IMR-90 (cell line): Measurements from ENCODE around the gene MSLN. TPM values are rescaled to one million over a fixed set of nuclear protein-coding genes. Genes with fewer than 3 reads are reported as not detected.

Experiments used
- ATAC-seq: fragments of 200-7000 bp; cut with Tn5 transposase; 2 replicates; pipeline ENCODE4 v1.9.1; 2020; ENCODE audit warnings: low read depth, mild to moderate bottlenecking, moderate library complexity
- BruUV-seq: library from RNA; stranded (reverse); fragments of 400-500 nt; replicated peaks from 2 replicates; lab custom pipeline; 2021; lab: Mats Ljungman, UMichigan
- CTCF ChIA-PET: fragments of 300-600 bp; formaldehyde crosslinking; extraction: SDS; loops from one replicate; lab custom pipeline; 2021; ENCODE audit warnings: antibody characterized with exemption; lab: Yijun Ruan, JAX
- POLR2A ChIA-PET: fragments of 300-600 bp; sonication (Branson Sonifier 250); formaldehyde crosslinking; loops from one replicate; lab custom pipeline; 2022; ENCODE audit warnings: antibody characterized with exemption; ENCODE audit not compliant: unreplicated experiment; lab: Charles Lee
- DNase-seq: peaks from one replicate; pipeline ENCODE4 v3.0.0; 2013
- H2AFZ ChIP-seq: replicated peaks from 2 replicates; pipeline ENCODE3; 2013; ENCODE audit warnings: low read length, mild to moderate bottlenecking; ENCODE audit not compliant: poor library complexity
- H2AK5ac ChIP-seq: 2 replicates; pipeline ENCODE4 v1.6.1; 2013; ENCODE audit warnings: low read depth, low read length, inconsistent platforms
- H2AK9ac ChIP-seq: replicated peaks from 2 replicates; pipeline ENCODE3; 2013; ENCODE audit warnings: mild to moderate bottlenecking, low read depth, low read length, moderate library complexity; ENCODE audit not compliant: poor library complexity
- H2BK120ac ChIP-seq: 2 replicates; pipeline ENCODE4 v1.6.1; 2013; ENCODE audit warnings: low read depth, low read length, inconsistent platforms
- H2BK15ac ChIP-seq: 3 replicates; pipeline ENCODE4 v1.6.1; 2013; ENCODE audit warnings: low read depth, low read length, inconsistent platforms
- H2BK20ac ChIP-seq: 2 replicates; pipeline ENCODE4 v1.6.1; 2013; ENCODE audit warnings: low read depth, mild to moderate bottlenecking, inconsistent platforms, low read length, moderate library complexity
- H2BK5ac ChIP-seq: 2 replicates; pipeline ENCODE4 v1.6.1; 2013; ENCODE audit warnings: mild to moderate bottlenecking, low read depth, low read length, inconsistent platforms; ENCODE audit not compliant: poor library complexity, severe bottlenecking
- H3K14ac ChIP-seq: replicated peaks from 2 replicates; pipeline ENCODE4 v1.6.1; 2013; ENCODE audit warnings: low read depth, low read length, inconsistent platforms
- H3K18ac ChIP-seq: 2 replicates; pipeline ENCODE4 v1.6.1; 2013; ENCODE audit warnings: low read depth, low read length, control low read depth
- H3K23ac ChIP-seq: 2 replicates; pipeline ENCODE4 v1.6.1; 2013; ENCODE audit warnings: low read depth, low read length, inconsistent platforms
- H3K27ac ChIP-seq: 2 replicates; pipeline ENCODE4 v1.5.1; 2013; ENCODE audit warnings: mild to moderate bottlenecking, control low read depth, low read length; ENCODE audit not compliant: insufficient read depth
- H3K27me3 ChIP-seq: 2 replicates; pipeline ENCODE4 v1.6.1; 2013; ENCODE audit warnings: low read length; ENCODE audit not compliant: control insufficient read depth, insufficient read depth
- H3K36me3 ChIP-seq: 2 replicates; pipeline ENCODE4 v1.6.1; 2013; ENCODE audit warnings: low read length, mixed read lengths; ENCODE audit not compliant: control insufficient read depth, insufficient read depth
- H3K4ac ChIP-seq: 2 replicates; pipeline ENCODE4 v1.6.1; 2013; ENCODE audit warnings: low read depth, low read length, inconsistent platforms
- H3K4me1 ChIP-seq: 2 replicates; pipeline ENCODE4 v1.6.1; 2013; ENCODE audit warnings: low read length, mixed read lengths; ENCODE audit not compliant: control insufficient read depth, insufficient read depth
- H3K4me2 ChIP-seq: 2 replicates; pipeline ENCODE4 v1.6.1; 2013; ENCODE audit warnings: low read depth, mild to moderate bottlenecking, control low read depth, low read length, moderate library complexity
- H3K4me3 ChIP-seq: 2 replicates; pipeline ENCODE4 v1.5.1; 2013; ENCODE audit warnings: low read depth, mild to moderate bottlenecking, control low read depth, low read length, moderate library complexity; ENCODE audit not compliant: insufficient read depth
- H3K56ac ChIP-seq: 2 replicates; pipeline ENCODE4 v1.6.1; 2013; ENCODE audit warnings: low read length, inconsistent platforms; ENCODE audit not compliant: insufficient read depth; ENCODE audit errors: extremely low read depth
- H3K79me1 ChIP-seq, 2 experiments: 2 replicates each; pipeline ENCODE4 v1.6.1; 2013; ENCODE audit warnings: low read length in 2 of 2, inconsistent platforms in 1 of 2, low read depth in 1 of 2
- H3K9ac ChIP-seq: 2 replicates; pipeline ENCODE4 v1.6.1; 2013; ENCODE audit warnings: low read depth, low read length, control low read depth
- H3K9me1 ChIP-seq: 2 replicates; pipeline ENCODE4 v1.6.1; 2013; ENCODE audit warnings: low read length, inconsistent platforms; ENCODE audit not compliant: insufficient read depth
- H3K9me3 ChIP-seq: 2 replicates; pipeline ENCODE4 v1.6.1; 2013; ENCODE audit warnings: low read length; ENCODE audit not compliant: control insufficient read depth, insufficient read depth
- H4K20me1 ChIP-seq: 2 replicates; pipeline ENCODE4 v1.6.1; 2013; ENCODE audit warnings: low read length, inconsistent platforms; ENCODE audit not compliant: insufficient read depth
- H4K5ac ChIP-seq: 2 replicates; pipeline ENCODE4 v1.6.1; 2013; ENCODE audit warnings: mild to moderate bottlenecking, low read depth, low read length, control low read depth
- H4K8ac ChIP-seq, 2 experiments: 2 replicates each; pipeline ENCODE4 v1.6.1; 2013; ENCODE audit warnings: low read depth in 2 of 2, low read length in 2 of 2, control low read depth in 1 of 2, inconsistent platforms in 1 of 2
- H4K91ac ChIP-seq: 2 replicates; pipeline ENCODE4 v1.6.1; 2013; ENCODE audit warnings: low read depth, low read length, inconsistent platforms; ENCODE audit not compliant: insufficient read depth
- BHLHE40 ChIP-seq: fragments of 150-350 bp; IDR thresholded peaks from 2 replicates; pipeline ENCODE4 v1.6.1; 2016; ENCODE audit warnings: mild to moderate bottlenecking, low read depth, low read length
- CHD1 ChIP-seq: IDR thresholded peaks from 2 replicates; pipeline ENCODE4 v1.6.1; 2012; ENCODE audit warnings: low read depth, low read length, improper control_type of control experiment
- CTCF ChIP-seq: conservative IDR thresholded peaks from 2 replicates; pipeline ENCODE4 v1.5.1; 2012; ENCODE audit warnings: mild to moderate bottlenecking, low read depth, low read length, improper control_type of control experiment
- ELK1 ChIP-seq: fragments of 150-350 bp; IDR thresholded peaks from 2 replicates; pipeline ENCODE4 v1.6.1; 2016; ENCODE audit warnings: low read depth, mild to moderate bottlenecking, low read length, moderate library complexity, borderline replicate concordance
- FOS ChIP-seq: fragments of 150-350 bp; IDR thresholded peaks from 2 replicates; pipeline ENCODE4 v1.6.1; 2016; ENCODE audit warnings: low read depth, low read length
- MAFK ChIP-seq: IDR thresholded peaks from 2 replicates; pipeline ENCODE4 v1.6.1; 2012; ENCODE audit warnings: low read depth, low read length, improper control_type of control experiment
- MAZ ChIP-seq: IDR thresholded peaks from 2 replicates; pipeline ENCODE4 v1.6.1; 2012; ENCODE audit warnings: low read depth, mild to moderate bottlenecking, low read length, improper control_type of control experiment, moderate library complexity, borderline replicate concordance
- MXI1 ChIP-seq: IDR thresholded peaks from 2 replicates; pipeline ENCODE4 v1.6.1; 2012; ENCODE audit warnings: low read depth, mild to moderate bottlenecking, low read length, moderate library complexity, borderline replicate concordance
- NFE2L2 ChIP-seq: fragments of 150-350 bp; IDR thresholded peaks from 2 replicates; pipeline ENCODE4 v1.6.1; 2016; ENCODE audit warnings: low read depth, mild to moderate bottlenecking, low read length
- POLR2A ChIP-seq: IDR thresholded peaks from 2 replicates; pipeline ENCODE4 v1.6.1; 2012; ENCODE audit warnings: mild to moderate bottlenecking, low read depth, low read length
- RAD21 ChIP-seq: IDR thresholded peaks from 2 replicates; pipeline ENCODE4 v1.6.1; 2012; ENCODE audit warnings: low read length, improper control_type of control experiment
- RCOR1 ChIP-seq: IDR thresholded peaks from 2 replicates; pipeline ENCODE4 v1.6.1; 2012; ENCODE audit warnings: mild to moderate bottlenecking, low read length, improper control_type of control experiment; ENCODE audit not compliant: insufficient replicate concordance
- RFX5 ChIP-seq: IDR thresholded peaks from 2 replicates; pipeline ENCODE4 v1.8.0; 2012; ENCODE audit warnings: low read depth, mild to moderate bottlenecking, low read length, moderate library complexity
- SMC3 ChIP-seq: fragments of 150-350 bp; IDR thresholded peaks from 2 replicates; pipeline ENCODE4 v1.6.1; 2016; ENCODE audit warnings: low read depth, mild to moderate bottlenecking, antibody characterized with exemption, low read length, moderate library complexity
- WGBS, 2 experiments: methylation state at CpG; one replicate each; pipeline versions ENCODE4 v1.1.5 to v1.1.7; 2013; ENCODE audit warnings: missing lambda C conversion rate in 2 of 2; ENCODE audit not compliant: insufficient read length in 1 of 2; ENCODE audit errors: extremely low coverage in 2 of 2; 5-methylcytosine and 5-hydroxymethylcytosine counted together
- dilution Hi-C: fragments of 300-500 bp; cut with HindIII; formaldehyde crosslinking; loops from one replicate; pipeline ENCODE4 v1.14.3; 2018; ENCODE audit warnings: low sequenced_read_pairs; ENCODE audit not compliant: unreplicated experiment
- in situ Hi-C: fragments of 300-500 bp; cut with MboI; formaldehyde crosslinking; loops from 3 replicates; pipeline ENCODE4 v1.14.3; 2019; ENCODE audit warnings: low sequenced_read_pairs, inconsistent platforms, mixed read lengths
- intact Hi-C: fragments of 100-400 bp; cut with micrococcal nuclease; formaldehyde crosslinking; loops from 2 replicates; pipeline ENCODE4 v1.10.0; 2022
- polyA plus RNA-seq, 3 experiments: library from polyadenylated mRNA; depleted of rRNA; stranded (reverse); fragments of >200 nt; gene quantifications; 2 replicates each; pipeline ENCODE4 v1.2.3, GENCODE V29; 2012; ENCODE audit warnings: low replicate concordance in 1 of 3
- total RNA-seq: library from RNA; depleted of rRNA; stranded (reverse); fragments of >200 nt; gene quantifications from 2 replicates; pipeline ENCODE4 v1.2.3, GENCODE V29; 2012
- TF ChIP-seq, protein P1 (sequence below): fragments of 150-350 bp; IDR thresholded peaks from 2 replicates; pipeline ENCODE4 v1.6.1; 2017; ENCODE audit warnings: mild to moderate bottlenecking, antibody characterized with exemption, low read length, low read depth

Gene MSLN
- total and polyA plus RNA-seq, 2 of the 4 experiments (the other 2 are of a cell fraction), result 0.14 TPM; not detected in 1

GRCh38 chr16:761625-762513, 1.3 kb downstream of the MSLN start:
- CTCF ChIA-PET, result no interaction called here
- TF ChIP-seq POLR2A, result no peak
- no peak for TF ChIP-seq MXI1
- no peak for TF ChIP-seq MAZ
- TF ChIP-seq NFE2L2, result no peak
- TF ChIP-seq RCOR1, result no peak
- no peak for TF ChIP-seq CTCF
- TF ChIP-seq BHLHE40, result no peak
- no peak for TF ChIP-seq MAFK
- no peak for TF ChIP-seq FOS
- no peak for TF ChIP-seq SMC3
- no peak for TF ChIP-seq RFX5
- TF ChIP-seq RAD21, result no peak
- TF ChIP-seq, protein P1, sequence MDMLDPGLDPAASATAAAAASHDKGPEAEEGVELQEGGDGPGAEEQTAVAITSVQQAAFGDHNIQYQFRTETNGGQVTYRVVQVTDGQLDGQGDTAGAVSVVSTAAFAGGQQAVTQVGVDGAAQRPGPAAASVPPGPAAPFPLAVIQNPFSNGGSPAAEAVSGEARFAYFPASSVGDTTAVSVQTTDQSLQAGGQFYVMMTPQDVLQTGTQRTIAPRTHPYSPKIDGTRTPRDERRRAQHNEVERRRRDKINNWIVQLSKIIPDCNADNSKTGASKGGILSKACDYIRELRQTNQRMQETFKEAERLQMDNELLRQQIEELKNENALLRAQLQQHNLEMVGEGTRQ, result no peak
- TF ChIP-seq ELK1, result no peak
- no peak for TF ChIP-seq CHD1

More at GRCh38 chr16:761625-762513, 1.3 kb downstream of the MSLN start:
- Histone ChIP-seq H3K27ac (no peak overlapping the region), H3K14ac (no peak overlapping the region), H3K4me2 (no peak overlapping the region), H3K4ac (no peak overlapping the region), H2AK5ac (no peak overlapping the region), H3K18ac (no peak overlapping the region), H3K56ac (no peak overlapping the region), H4K8ac (no peak overlapping the region), H4K91ac (no peak overlapping the region), H3K9me3 (no peaks in the 10 kb centered on the region), H2BK5ac (no peak overlapping the region), H2BK15ac (no peak overlapping the region), H4K5ac (no peak overlapping the region), H2BK120ac (no peak overlapping the region), H3K4me3 (no peak overlapping the region), H3K27me3 (peaks cover 4% of the 10 kb centered on the region; the same call in 1 of the 2 replicates), H2AFZ (no peak overlapping the region), H3K4me1 (no peaks in the 10 kb centered on the region), H3K9me1 (no peaks in the 10 kb centered on the region), H2BK20ac (no peak overlapping the region), H2AK9ac (no peak overlapping the region), H4K20me1 (no peaks in the 10 kb centered on the region), H3K9ac (no peak overlapping the region), H3K23ac (no peak overlapping the region), H3K79me1 (no peaks in the 10 kb centered on the region), H3K36me3 (no peaks in the 10 kb centered on the region)
- in situ Hi-C loops, result no loop called here
- dilution Hi-C loops, result no loop called here
- intact Hi-C loops, result no loop called here
- 67% methylated on average over 6 of the region's 22 CpGs; no CpG with 5 or more reads in 1 of the 2 experiments for WGBS, 2 experiments
- BruUV-seq, result no TSS peak
- no peak for DNase-seq
- ATAC-seq, result no peak
- POLR2A ChIA-PET, result no interaction called here
